NCI-H2081 treated with DMSO at 0.1 percent for 48 hours (cell line): ENCODE results near the gene TUBGCP3.

Experiments
- DNase-seq: peaks from one replicate; lab custom pipeline; 2025; lab: John Stamatoyannopoulos, UW

TUBGCP3 gene

DNA sequence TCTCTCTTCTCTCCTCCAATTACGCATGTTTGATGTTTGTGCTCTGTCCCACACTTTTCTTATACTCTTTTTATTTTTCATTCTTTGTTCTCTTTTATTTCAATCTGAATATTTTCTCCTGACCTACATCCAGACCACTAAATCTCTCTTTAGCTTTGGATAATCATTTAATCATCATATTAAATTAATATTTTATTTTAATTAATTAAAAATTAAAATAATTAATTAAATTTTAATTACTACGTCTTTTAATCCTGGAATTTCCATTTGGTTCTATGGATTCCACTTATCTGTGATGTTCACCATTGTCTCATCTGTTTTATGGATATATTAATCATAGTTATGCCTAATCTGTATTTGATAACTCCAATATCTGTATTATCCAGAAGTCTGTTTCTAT, 149.4 kb downstream of the TUBGCP3 start:
- no peak for DNase-seq

DNA sequence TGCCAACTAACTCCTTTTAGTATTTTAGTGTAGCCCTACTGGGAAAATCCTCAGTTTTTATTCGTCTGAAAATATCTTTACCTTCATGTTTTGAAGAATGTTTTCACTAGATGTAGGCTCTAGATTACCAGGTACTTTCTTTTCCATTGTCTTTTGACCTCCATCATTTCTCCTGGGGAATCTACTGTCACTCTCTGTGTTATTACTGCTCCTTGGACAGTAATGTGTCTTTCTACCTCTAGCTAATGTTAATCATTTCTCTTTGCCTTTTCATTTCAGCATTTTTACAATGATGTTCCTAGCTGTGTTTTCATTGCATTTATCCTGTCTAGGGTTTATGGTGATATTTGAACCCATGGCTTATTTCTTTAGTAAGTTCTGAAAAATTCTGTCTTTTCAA, 149.9 kb downstream of the TUBGCP3 start:
- DNase-seq = no peak

DNA sequence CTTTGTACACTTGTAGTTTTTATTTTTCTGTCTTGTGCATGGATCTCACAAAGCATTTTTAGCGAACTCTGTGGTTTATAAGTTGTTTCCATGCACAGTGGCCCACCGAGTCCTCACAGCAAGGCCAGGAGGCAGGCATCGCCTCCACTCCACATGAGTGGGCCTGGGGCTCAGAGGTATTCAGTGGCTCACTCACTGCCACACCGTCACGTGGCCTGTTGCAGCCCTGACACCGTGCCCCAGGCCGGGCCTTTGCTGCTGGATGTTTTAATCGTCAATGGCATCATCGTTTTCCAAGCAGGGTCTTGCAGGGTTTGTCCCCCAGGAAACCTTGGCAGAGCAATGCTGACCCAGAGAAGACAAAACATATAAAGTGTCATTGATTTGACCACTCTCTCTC, 152.0 kb downstream of the TUBGCP3 start:
- no peak for DNase-seq
